ENCODE results near the gene DLG2. TPM values are rescaled to one million over a fixed set of nuclear protein-coding genes. Genes with fewer than 3 reads are reported as not detected.
A peak's percentile ranks its signal among the peaks of the same experiment; 100 is the strongest.

Gene DLG2
- total RNA-seq, 1 donor from 2014 or later: 2.4 TPM

DNA sequence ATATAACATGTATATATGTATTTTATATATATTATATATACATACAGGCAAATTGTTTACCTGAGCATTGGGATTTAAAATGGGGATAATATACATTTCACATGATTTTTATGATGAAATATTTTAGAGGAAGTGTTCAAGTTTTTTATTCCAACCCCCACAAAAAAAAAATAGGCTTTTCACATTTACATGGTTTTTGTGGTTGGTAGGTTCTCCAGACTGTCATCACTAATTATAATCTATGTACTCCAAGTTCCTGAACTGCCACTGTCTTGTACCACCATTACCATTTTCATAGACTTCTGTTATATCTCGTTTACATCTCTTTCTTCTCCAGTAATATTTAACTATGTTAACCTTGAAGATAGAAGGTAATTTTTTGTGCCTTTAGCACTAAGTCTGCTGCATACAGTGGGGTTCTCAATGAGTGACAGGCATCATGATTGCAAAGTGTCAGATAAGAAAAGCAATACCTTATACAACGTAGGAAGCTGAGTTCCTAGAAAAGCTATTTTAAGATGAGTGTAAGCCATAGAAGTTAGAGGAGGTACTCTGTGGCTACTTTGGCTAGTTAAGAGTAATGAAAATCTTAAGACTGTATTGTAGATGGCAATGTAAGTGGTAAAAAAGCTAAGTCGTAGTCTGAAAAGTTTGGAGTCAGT lies 25.8 kb upstream of the DLG2 start:
- TF ChIP-seq, protein P1, sequence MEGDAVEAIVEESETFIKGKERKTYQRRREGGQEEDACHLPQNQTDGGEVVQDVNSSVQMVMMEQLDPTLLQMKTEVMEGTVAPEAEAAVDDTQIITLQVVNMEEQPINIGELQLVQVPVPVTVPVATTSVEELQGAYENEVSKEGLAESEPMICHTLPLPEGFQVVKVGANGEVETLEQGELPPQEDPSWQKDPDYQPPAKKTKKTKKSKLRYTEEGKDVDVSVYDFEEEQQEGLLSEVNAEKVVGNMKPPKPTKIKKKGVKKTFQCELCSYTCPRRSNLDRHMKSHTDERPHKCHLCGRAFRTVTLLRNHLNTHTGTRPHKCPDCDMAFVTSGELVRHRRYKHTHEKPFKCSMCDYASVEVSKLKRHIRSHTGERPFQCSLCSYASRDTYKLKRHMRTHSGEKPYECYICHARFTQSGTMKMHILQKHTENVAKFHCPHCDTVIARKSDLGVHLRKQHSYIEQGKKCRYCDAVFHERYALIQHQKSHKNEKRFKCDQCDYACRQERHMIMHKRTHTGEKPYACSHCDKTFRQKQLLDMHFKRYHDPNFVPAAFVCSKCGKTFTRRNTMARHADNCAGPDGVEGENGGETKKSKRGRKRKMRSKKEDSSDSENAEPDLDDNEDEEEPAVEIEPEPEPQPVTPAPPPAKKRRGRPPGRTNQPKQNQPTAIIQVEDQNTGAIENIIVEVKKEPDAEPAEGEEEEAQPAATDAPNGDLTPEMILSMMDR (IDR thresholded peaks at IDR 0.05; ENCODE audit: unreplicated experiment): no peak
- no peaks in the 10 kb centered on the region for H3K9me3 Mint-ChIP-seq (ENCODE audit: low read depth)
- no peak for DNase-seq (ENCODE audit: low spot score, unreplicated experiment)

DNA sequence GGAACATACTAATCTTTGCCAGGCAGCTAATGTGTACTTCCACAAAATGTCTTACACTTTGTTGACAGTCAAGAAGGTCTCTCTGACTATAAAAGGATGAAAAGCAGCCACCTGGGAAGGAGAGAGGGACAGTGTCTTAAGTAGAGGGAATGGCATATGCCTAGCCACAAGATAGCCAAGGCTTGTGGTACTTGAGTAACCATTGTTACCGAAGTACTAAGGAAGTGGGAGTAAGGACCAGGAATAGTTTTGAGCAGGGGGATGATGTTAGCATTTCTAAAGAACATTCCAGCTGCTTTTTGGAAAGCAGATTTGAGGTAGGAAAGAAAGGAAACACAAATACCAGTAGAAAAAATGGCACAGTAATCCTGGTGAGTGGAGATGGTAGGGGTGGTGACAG lies 24.0 kb upstream of the DLG2 start:
- TF ChIP-seq, protein P1 (IDR thresholded peaks at IDR 0.05; ENCODE audit: unreplicated experiment): no peak
- Mint-ChIP-seq H3K27ac (no peak overlapping the region), H3K9me3 (ENCODE audit: low read depth) (no peaks in the 10 kb centered on the region), H3K4me3 (ENCODE audit: low read depth) (no peak overlapping the region), H3K36me3 (ENCODE audit: insufficient read depth) (peaks cover 3% of the 10 kb centered on the region), H3K4me1 (ENCODE audit: low read depth) (peaks cover 16% of the 10 kb centered on the region), H3K27me3 (no peaks in the 10 kb centered on the region)
- no peak for DNase-seq (ENCODE audit: low spot score, unreplicated experiment)

More for the DNA sequence above, 25.8 kb upstream of the DLG2 start:
- H3K36me3 Mint-ChIP-seq (ENCODE audit: insufficient read depth): peaks cover 6% of the 10 kb centered on the region
- H3K4me1 Mint-ChIP-seq (ENCODE audit: low read depth): peaks cover 10% of the 10 kb centered on the region
- no peaks in the 10 kb centered on the region for H3K27me3 Mint-ChIP-seq
- H3K4me3 Mint-ChIP-seq (ENCODE audit: low read depth): no peak overlapping the region
- no peak overlapping the region for H3K27ac Mint-ChIP-seq

DNA sequence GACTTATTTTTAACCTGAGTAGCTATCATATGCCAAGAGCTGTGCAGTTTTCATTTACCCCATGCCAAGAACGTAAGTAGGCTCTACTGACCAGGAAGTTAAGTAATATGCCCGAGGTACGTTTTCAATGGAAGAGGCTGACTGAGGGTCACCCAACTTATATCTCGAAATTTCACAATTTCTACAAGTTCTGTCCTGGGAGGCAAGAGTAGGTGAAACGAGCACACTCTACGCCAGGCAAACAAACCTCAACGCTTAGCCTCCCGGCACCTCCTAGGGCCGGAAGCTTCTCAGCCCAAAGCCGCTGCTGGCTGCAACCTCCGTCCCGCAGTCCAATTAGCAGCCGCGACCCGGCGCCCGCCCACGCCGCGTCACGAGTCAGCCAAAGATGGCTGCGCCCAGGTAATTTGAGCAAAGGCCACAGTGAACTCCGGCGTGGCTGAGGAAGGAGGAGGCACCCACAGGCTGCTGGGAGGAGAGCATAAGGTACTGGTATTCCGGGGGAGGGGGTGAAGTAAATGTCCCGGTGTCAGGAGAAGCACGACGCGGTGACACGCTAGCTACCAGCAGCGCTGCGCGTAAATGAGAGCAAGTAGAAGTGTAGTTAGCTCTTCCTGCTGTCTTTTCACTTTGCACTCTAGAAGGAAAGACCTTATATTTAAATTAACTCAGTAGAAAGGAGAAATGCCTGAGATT lies 20.6 kb upstream of the DLG2 start, which contains the start of gene TMEM126A:
TMEM126A (plus strand) TSS at position 364 of the 696 bp plus-strand sequence. CDS start 2,289 bp downstream, outside the sequence.
- H3K27me3 Mint-ChIP-seq: peaks cover 8% of the 10 kb centered on the region
- H3K27ac Mint-ChIP-seq: peak within 1 kb of the TSS; percentile 98
- no peaks in the 10 kb centered on the region for H3K9me3 Mint-ChIP-seq (ENCODE audit: low read depth)
- H3K36me3 Mint-ChIP-seq (ENCODE audit: insufficient read depth): peaks cover 3% of the 10 kb centered on the region
- H3K4me1 Mint-ChIP-seq (ENCODE audit: low read depth): peaks cover 16% of the 10 kb centered on the region
- DNase-seq (ENCODE audit: low spot score, unreplicated experiment): peak; percentile 83
- peak within 1 kb of the TSS; percentile 96 for H3K4me3 Mint-ChIP-seq (ENCODE audit: low read depth)
- TF ChIP-seq, protein P1 (IDR thresholded peaks at IDR 0.05; ENCODE audit: unreplicated experiment): no peak

DNA sequence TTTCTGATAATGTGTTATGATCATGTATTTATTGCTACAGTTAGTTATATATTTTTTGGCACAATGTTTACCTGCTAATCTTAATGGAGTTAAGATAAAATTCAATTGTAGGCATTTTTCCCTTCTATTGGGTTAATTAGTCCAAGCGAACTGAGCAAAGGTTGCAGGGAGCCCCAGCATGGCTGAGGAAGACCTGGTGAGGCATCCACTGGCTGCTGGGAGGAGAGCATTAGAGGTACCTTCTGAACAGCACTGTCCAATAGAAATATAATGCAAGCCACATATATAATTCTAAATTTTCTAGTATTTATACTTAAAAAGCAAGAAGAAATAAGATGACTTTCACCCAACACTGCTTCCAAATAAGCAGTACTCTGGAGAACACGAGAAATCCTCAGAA lies 19.9 kb upstream of the DLG2 start:
- peaks cover 12% of the 10 kb centered on the region for H3K27me3 Mint-ChIP-seq
- no peaks in the 10 kb centered on the region for H3K9me3 Mint-ChIP-seq (ENCODE audit: low read depth)
- peak overlapping the region; percentile 98 for H3K27ac Mint-ChIP-seq
- peak overlapping the region; percentile 96 for H3K4me3 Mint-ChIP-seq (ENCODE audit: low read depth)
- H3K4me1 Mint-ChIP-seq (ENCODE audit: low read depth): peaks cover 16% of the 10 kb centered on the region
- peaks cover 3% of the 10 kb centered on the region for H3K36me3 Mint-ChIP-seq (ENCODE audit: insufficient read depth)
- TF ChIP-seq, protein P1 (IDR thresholded peaks at IDR 0.05; ENCODE audit: unreplicated experiment): no peak
- DNase-seq (ENCODE audit: low spot score, unreplicated experiment): no peak

DNA sequence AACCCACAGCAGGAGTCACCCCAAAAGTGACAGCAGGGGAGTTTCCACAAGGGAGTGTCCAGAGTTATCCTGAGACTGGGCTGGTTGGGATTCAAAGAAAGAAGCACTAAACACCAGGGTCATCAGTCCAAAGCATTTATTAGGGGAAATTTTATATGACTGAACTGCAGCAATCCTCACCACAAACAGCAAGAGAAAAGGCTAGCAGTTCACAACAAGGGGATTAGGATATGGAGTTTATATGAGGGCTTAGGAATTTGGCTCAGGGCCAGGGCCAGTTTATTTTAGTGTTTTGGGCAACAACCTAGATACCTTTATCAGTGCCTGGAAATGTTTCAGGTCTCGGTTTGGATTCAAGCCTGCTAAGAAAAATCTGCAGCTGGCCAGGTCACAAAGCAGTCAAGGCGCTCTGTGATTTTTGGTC lies 16.1 kb upstream of the DLG2 start:
- Mint-ChIP-seq H3K4me3 (ENCODE audit: low read depth) (no peak overlapping the region), H3K27me3 (peaks cover 14% of the 10 kb centered on the region), H3K9me3 (ENCODE audit: low read depth) (no peaks in the 10 kb centered on the region), H3K4me1 (ENCODE audit: low read depth) (peaks cover 9% of the 10 kb centered on the region), H3K36me3 (ENCODE audit: insufficient read depth) (no peaks in the 10 kb centered on the region), H3K27ac (no peak overlapping the region)
- no peak for DNase-seq (ENCODE audit: low spot score, unreplicated experiment)
- TF ChIP-seq, protein P1 (IDR thresholded peaks at IDR 0.05; ENCODE audit: unreplicated experiment): no peak
